ENCODE results near the gene ENO3. TPM values are rescaled to one million over a fixed set of nuclear protein-coding genes. Genes with fewer than 3 reads are reported as not detected.

ENO3 gene
- total RNA-seq, 1 experiment from 2014 or later, result 2.3 TPM

Other genes starting within 250 kb of the ENO3 start
- gene PELP1, start 247.0 kb upstream of the ENO3 start, total RNA-seq (2014; rRNA removed; shearing (Covaris generic)), result 8.8 and 23.7 TPM in 2 replicates
- 10.6 and 14.3 TPM in 2 replicates for gene ARRB2, start 240.5 kb upstream of the ENO3 start, total RNA-seq (2014; rRNA removed; shearing (Covaris generic))
- gene MED11, start 219.7 kb upstream of the ENO3 start, total RNA-seq (2014; rRNA removed; shearing (Covaris generic)), result 25.4 and 26.4 TPM in 2 replicates
- gene ZMYND15, start 211.3 kb upstream of the ENO3 start, total RNA-seq (2014; rRNA removed; shearing (Covaris generic)), result not detected in 2 replicates
- gene CXCL16, start 211.2 kb upstream of the ENO3 start, total RNA-seq (2014; rRNA removed; shearing (Covaris generic)), result 0.12 and 0.29 TPM in 2 replicates
- gene TM4SF5, start 179.2 kb upstream of the ENO3 start, total RNA-seq (2014; rRNA removed; shearing (Covaris generic)), result not detected in 2 replicates
- 0.96 and 1.3 TPM in 2 replicates for gene VMO1, start 164.8 kb upstream of the ENO3 start, total RNA-seq (2014; rRNA removed; shearing (Covaris generic))
- gene GLTPD2, start 162.2 kb upstream of the ENO3 start, total RNA-seq (2014; rRNA removed; shearing (Covaris generic)), result not detected in 2 replicates
- gene PSMB6, start 155.0 kb upstream of the ENO3 start, total RNA-seq (2014; rRNA removed; shearing (Covaris generic)), result 319 and 393 TPM in 2 replicates
- 7.0 and 12.1 TPM in 2 replicates for gene PLD2, start 144.0 kb upstream of the ENO3 start, total RNA-seq (2014; rRNA removed; shearing (Covaris generic))
- gene MINK1, start 117.8 kb upstream of the ENO3 start, total RNA-seq (2014; rRNA removed; shearing (Covaris generic)), result 11.0 and 11.1 TPM in 2 replicates
- 0.12 and 0.20 TPM in 2 replicates for gene C17orf107, start 51.6 kb upstream of the ENO3 start, total RNA-seq (2014; rRNA removed; shearing (Covaris generic))
- not detected in 2 replicates for gene CHRNE, start 48.0 kb upstream of the ENO3 start, total RNA-seq (2014; rRNA removed; shearing (Covaris generic))
- gene GP1BA, start 18.8 kb upstream of the ENO3 start, total RNA-seq (2014; rRNA removed; shearing (Covaris generic)), result not detected in 2 replicates
- 45.3 and 71.5 TPM in 2 replicates for gene SLC25A11, start 11.1 kb upstream of the ENO3 start, total RNA-seq (2014; rRNA removed; shearing (Covaris generic))
- gene RNF167, start 10.9 kb upstream of the ENO3 start, total RNA-seq (2014; rRNA removed; shearing (Covaris generic)), result 24.0 and 25.2 TPM in 2 replicates
- 894 and 1,372 TPM in 2 replicates for gene PFN1, start 2.6 kb upstream of the ENO3 start, total RNA-seq (2014; rRNA removed; shearing (Covaris generic))
- 33.2 and 35.9 TPM in 2 replicates for gene SPAG7, start 16.7 kb downstream of the ENO3 start, total RNA-seq (2014; rRNA removed; shearing (Covaris generic))
- gene CAMTA2, start 36.6 kb downstream of the ENO3 start, total RNA-seq (2014; rRNA removed; shearing (Covaris generic)), result 2.9 and 3.9 TPM in 2 replicates
- gene INCA1, start 46.4 kb downstream of the ENO3 start, total RNA-seq (2014; rRNA removed; shearing (Covaris generic)), result 0.24 TPM in 1 of 2 replicates, not detected in the other
- 21.4 and 32.9 TPM in 2 replicates for gene KIF1C, start 46.8 kb downstream of the ENO3 start, total RNA-seq (2014; rRNA removed; shearing (Covaris generic))
- gene SLC52A1, start 84.3 kb downstream of the ENO3 start, total RNA-seq (2014; rRNA removed; shearing (Covaris generic)), result not detected in 2 replicates
- 0.36 and 0.39 TPM in 2 replicates for gene ZFP3, start 127.3 kb downstream of the ENO3 start, total RNA-seq (2014; rRNA removed; shearing (Covaris generic))
- 6.0 and 9.6 TPM in 2 replicates for gene ZNF232, start 160.8 kb downstream of the ENO3 start, total RNA-seq (2014; rRNA removed; shearing (Covaris generic))
- gene USP6, start 164.9 kb downstream of the ENO3 start, total RNA-seq (2014; rRNA removed; shearing (Covaris generic)), result not detected in 2 replicates
- 4.4 and 4.7 TPM in 2 replicates for gene ZNF594, start 240.7 kb downstream of the ENO3 start, total RNA-seq (2014; rRNA removed; shearing (Covaris generic))